CD4-positive, alpha-beta T cell treated with Interleukin-17A for 1 hour (primary cell): ENCODE data around the gene CCDC85A.

ENCODE experiments used
- DNase-seq: peaks from one replicate; pipeline ENCODE4 v3.0.0-alpha.2; 2020

CCDC85A gene

DNA sequence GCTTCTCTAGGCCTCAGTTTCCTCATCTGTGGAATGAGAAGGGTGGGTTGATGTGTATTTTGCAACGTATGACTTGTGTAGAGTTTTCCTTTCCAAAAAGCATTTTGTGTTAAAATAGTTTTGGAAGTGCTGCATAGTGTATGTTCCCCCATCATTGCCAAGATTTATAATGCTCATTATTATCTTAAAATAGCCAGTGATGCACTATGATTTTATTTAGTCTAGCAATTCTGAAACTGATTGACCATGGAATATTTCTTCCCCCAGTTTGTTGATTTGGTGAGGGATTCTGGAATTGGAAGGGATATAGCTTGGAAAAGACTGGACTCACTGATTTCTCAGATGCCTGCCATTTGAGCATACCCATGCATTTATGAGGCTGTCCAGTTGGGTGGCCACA, 130.6 kb downstream of the CCDC85A start:
- no peak for DNase-seq

DNA sequence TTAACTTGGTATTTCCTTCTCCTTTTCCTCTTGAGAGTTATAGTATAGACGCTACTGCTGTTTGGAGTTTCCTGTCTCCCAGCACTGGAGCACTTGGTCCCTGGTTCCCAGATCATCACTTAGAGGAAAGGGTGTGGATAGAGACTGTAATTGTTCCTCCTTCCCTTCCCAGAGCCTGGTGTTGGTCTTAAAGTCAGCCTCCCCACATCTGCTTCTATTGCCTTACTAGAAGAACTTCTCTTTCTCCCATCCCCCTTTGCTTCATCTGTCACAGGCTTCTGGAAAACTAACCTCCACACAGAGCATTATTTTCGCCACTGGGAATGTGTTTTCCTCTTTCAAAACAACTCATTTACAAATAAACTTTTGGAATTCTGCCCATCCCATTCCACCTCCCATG, 131.0 kb downstream of the CCDC85A start:
- DNase-seq, result no peak

DNA sequence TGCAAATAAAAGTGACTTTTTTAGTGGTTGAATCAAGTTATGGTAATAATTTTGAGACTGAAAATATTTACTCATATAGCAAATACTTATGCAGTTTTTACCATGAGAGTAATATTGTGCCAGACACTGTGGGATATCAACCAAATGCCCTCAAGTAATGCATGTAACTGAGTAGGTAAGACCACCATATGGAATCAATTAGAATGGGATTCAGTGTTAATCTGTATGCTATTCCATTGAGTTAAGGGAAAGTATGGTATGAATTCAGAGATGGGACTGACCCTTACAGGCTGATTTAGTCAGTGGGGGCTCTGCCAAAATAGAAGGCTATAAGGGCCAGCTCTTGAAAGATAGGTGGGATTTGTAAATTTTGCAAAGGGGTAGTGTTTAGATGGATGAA, 131.6 kb downstream of the CCDC85A start:
- no peak for DNase-seq

DNA sequence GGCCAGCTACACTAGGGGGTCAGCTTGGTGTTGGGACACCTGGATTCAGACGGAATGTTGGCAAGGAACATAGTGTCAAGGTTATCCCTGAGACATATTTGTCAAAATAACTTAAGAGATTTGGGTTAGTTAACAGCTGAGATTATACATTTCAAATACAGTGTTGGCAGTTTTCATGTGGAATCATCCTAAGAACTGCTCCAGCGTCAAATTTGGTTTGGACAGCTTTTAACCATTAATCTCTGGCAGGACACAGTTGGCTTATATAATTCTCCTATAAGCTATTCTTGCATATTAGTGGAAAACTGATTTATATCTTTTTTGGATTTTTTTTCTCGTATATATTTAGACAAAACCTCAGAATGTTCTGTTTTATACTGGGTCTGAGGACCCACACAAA, 132.2 kb downstream of the CCDC85A start:
- no peak for DNase-seq

DNA sequence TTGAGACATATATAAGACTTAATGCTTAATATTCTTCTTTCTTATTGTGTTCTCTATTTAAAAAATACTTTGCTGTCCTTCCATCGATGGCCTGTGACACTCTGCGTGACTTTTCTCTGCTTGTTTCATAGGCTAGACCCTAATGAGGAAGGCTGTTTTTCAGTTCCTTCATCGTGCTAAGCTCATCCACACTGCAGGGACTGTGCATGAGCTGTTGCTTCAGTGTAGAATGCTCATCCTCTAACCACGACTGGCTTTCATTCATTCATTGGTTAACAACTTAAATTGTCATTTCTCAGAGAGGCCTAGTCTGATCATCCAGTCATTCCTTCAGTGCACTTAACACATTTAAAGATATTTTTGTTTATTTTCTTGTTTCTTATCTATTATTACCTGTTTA, 134.4 kb downstream of the CCDC85A start:
- no peak for DNase-seq

DNA sequence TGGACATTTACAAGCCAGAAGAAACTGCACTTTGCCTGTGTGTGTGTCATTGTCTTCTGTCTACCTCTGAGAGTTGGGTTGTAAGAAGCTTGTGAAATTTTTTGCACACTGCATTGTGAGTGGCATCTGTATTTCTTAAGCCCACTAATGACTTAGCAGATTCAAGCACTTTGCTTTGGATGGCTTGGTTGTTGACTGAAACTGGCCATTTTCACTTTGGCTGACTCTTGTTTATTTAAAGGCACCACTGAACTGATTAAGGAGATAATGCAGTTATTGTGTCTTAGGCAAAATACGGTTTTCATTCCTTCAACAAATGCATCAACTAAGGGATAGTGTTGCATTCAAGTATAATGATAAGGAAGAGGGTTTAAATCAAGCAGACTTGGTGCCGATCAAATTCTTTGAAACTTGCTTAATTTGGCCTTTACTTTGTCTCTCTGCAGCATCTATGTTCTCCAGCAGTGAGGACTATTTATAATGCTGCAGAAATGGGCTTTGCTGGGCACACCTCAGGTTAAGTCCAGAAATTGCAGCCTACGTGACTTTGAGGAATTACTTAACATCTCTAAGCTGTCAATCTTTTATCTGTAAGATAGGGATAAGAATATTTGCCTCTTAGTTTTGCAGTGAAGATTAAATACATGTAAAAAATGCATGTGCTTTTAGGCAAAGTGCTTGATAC, 142.0 kb downstream of the CCDC85A start:
- no peak for DNase-seq

DNA sequence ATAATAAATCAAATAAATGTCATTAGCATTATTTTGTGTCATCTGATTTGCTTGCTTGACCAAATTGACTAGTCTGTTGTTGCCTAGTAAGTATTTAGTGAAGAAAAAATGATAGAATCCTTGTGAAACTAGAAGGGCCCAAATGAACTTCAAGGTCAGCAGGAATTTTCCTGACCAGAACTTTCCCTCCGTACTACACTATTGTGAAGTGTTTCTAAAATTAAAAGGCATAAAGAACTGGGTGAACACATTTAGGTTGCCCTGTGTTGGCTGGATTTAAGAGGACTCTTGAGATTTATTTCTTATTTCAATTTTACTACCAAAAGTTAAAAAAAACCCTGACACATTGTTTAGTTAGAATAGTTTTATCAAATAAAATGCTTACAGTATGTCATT, 142.6 kb downstream of the CCDC85A start:
- DNase-seq, result no peak

DNA sequence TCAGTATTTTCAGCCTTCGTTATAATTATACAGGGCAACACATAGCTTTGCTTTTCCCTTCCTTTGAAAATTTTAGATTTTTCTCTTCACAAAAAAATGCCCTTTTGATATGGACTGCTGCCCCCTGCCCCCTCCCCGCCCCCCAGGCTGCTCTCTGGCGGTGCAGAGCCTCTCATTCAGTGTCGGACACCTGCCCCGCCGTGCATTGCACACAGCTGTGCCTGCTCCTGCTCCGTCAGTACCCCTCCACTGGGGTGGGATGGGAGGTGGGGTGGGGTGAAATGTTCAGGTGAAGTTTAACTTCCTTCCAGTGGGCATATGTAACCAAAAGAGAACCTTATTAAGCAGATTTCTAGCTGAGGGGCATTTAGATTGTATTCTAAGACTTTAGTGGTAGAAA, 148.0 kb downstream of the CCDC85A start:
- DNase-seq, result no peak

DNA sequence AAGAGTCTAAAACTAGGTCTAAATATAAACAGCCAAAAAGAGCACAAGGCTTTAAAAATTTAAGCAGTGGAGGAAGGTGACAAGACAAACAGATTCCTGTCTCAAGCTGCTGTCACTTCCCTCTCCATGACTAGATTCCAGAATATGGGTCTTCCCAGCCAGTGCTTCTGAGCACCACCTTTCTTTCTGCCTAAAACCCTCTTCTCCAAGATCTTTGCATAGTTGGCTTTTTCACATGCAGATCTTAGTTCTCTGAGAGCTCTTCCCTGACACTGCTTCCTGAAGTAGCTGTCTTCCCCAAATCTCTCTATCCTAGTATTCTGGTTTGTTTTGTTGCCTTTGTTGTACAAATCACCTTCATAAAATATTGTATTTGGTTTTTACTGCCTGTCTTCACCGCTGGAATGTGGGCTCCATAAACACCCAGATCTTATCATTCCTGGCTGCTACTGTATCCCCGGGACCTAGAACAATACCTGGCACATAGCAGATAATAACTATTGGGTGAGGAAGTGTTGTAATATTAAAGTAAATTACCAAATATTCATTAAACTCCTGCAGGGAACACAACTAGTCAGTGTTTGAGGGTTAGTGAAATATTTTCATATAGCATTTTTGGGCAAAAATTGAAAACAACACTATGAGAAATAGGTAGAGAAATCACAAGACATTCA, 150.2 kb downstream of the CCDC85A start:
- no peak for DNase-seq

DNA sequence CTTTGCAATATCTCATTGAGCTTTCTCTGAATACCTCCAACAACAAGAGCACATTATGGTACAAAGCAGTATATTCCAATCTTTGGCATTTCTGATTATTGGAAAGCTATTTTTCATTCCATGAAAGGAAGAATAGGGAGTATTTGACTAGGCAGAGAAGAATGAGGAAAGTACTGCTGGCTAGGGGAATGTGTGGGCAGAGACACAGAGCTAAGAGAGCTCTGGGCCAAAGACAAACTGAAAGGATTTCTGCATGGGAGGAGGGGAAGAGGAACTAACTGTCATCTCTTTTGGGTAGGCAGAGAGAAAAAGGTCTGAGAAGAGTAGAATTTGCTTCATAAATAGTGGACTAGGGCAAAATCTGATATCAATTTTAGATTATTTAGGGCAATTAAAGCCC, 150.8 kb downstream of the CCDC85A start:
- no peak for DNase-seq

DNA sequence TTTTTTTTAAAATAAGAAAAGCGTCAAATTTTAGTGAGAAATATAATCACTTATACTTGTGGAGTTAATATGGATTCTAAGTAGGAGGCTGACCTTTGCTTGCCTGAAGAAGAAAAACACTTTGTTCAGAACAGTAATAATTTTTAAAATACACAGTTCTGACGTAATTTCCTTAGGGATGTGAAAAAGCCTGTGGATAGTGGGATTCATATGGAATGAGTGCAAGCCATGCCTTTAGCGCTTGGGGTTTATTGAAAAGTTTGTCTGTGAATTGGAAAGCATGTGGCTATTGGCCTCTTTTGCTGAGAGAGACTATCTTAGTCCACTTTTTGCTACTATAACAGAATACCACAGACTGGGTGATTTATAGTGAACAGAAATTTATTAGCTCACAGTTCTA, 151.3 kb downstream of the CCDC85A start:
- DNase-seq, result no peak

DNA sequence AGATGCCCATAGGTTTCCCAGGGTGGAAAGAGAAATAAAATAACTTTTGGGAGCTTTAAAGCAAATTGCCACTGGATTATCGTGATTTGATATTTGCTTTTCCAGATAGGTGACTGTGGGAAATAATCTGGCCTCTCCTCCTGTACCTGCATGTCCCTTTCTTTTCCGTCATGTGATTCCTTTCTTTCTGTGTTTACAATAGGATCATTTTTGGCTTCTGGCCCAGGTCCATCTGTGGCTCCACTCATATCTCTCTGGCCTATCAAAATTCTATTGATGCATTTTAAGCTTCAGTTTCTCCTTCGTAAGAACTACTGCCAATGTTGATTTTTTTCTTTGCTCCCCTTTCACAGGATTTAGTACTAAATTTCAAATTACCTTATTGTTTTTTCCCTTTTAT, 153.6 kb downstream of the CCDC85A start:
- no peak for DNase-seq

DNA sequence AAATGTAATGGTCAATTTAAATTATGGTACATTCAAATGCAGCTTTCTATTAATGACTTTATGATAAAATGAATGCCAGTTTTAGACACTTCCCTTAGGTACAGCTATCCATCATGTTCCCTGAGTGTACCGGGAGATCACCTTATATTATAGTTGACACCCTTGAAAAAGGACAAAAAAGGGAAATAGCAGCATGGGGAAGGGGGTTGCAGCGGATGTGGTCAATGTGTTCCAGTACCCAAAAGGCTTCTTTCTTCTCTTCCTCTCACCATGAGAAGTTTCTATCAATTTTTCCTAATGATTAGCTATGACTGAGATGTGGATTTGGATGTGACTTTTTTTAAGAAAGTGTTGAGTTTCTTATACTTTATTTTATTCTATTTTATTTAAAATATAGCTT, 154.4 kb downstream of the CCDC85A start:
- no peak for DNase-seq

DNA sequence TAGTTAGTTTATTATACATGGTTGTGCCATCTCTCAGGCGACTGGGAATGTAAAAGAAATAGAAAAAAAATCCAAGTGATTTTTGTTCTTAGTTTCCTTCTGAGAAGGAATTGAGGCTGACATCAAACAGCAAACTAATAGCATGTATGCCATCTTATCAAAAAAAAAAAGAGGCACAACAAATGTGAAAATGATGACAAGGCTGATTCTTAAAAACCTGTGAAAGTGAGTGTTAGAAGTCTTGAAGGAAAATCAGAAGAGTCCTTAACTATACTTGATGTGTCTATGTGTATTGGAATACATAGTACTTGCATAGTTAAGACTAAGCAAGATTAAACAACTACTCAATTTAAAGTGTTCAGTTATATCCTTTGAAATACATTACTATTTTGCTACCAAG, 161.0 kb downstream of the CCDC85A start:
- DNase-seq, result no peak

DNA sequence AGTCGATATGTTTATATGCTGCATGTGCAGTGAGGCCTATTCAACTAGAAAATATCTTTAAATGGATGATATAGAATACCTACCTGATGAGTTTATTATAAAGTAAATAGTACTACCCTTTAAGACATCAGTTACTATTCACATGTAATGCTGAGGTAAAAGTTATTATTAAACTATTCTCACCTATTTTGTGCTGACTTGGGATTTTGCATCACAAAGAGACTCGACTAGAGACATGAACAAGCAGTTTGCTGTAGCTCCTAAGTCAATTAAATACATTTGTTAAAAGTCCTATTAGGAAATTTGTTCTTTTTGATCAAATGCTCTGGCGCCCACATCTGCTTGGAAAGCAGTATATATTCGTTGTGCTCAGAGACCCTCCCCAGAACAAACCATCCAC, 164.1 kb downstream of the CCDC85A start:
- no peak for DNase-seq

DNA sequence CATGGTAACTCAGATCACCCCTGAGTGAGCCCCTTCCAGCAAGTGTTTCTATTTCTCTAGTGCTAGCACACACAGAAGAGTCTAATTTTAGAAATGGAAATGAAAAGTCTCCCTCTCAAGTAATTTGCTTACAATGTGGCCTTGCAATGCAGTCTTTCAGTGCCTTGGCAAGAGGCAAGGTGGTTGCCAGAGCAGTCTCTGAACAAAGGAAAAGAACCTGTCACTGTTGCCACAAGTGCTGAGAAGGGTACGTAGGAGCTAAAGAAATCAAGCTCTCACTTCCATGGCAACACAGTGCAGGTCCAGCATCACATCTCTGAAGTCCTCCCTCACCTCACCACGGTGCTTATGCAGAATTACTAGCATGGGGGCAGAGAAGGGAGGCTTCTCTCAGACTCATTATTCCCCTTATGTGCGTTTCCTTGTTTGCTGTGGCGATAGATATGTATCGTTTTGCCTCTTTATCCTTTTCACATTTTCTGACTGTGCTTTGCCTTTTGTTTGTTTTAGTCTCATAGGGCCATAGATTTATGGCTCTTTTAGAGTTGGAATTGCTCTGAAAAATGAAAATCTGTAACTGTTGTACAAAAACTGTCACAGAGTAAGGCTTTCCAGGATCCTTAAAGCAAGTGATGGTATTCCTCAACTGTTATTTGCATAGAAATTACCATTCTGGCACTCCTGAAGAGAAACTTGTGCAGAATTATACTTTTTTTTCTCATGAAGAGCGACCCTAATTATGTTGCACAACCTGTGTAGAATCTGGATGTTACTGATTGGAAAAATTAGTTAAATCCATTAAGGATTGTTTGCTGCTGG, 164.8 kb downstream of the CCDC85A start:
- no peak for DNase-seq

DNA sequence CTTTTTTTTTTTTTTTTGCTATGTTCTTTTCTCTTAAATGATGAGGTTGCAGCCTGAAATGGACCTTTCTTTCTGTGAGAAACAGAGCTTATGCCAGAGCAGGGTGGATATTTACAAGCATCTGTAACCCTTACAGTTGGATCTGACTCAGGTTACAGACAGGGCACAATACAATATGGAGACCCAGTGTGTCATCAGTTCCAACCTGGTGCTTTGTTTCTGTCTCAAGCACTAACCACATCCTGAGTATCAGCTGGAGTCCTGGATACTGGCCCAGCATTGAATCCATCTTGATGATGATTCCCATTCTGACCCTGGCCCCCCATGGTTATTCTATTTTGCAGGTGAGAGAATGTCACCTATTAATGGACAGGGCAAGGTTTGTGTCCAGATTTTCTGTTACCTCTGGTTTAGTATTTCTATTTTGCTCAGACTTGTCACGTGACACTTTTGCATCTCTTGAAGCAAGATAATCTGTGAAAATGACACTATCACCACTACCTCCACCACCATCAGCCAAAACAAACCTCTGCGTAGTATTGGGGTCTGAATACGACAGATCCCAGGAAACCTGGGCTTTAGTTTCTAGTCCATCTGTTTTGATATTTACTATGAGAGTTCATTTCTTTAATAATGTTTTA, 174.0 kb downstream of the CCDC85A start:
- no peak for DNase-seq

DNA sequence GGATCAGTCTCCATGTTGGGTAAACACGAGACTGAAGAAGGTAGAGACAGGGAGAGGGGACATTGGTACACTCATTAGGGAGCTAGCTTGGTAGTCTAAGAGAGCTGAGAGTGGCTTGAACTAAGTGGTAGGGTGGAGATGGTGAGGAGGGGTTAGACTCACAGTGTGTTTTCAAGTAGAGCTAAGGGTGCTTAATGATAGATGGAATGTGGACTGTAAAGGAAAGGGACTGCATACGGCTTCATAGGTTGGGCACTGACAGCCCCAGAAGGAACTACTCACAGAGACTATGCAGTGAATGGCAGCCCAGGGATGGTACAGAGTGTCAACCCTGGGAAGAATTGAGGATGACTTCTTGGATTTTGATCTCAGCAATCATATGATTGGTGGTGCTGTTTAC, 178.1 kb downstream of the CCDC85A start:
- DNase-seq, result no peak

DNA sequence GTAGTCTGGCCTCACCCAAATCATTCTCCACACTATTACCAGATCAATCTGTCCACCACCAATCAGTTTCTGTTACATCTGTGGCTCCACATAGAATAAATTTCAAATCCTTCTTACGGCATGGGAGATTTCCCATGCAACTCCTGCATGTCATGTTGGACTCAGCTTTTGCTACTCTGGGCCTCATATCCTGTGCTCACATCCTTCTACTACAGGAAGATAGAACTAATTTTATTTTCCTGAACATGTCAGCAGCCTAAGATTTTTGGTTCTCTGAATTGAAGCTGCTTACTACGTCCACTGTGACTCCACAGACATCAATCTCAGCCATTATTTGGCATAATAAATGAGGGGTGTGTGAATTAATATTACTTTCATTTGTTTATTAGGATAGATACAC, 181.1 kb downstream of the CCDC85A start:
- DNase-seq, result no peak

DNA sequence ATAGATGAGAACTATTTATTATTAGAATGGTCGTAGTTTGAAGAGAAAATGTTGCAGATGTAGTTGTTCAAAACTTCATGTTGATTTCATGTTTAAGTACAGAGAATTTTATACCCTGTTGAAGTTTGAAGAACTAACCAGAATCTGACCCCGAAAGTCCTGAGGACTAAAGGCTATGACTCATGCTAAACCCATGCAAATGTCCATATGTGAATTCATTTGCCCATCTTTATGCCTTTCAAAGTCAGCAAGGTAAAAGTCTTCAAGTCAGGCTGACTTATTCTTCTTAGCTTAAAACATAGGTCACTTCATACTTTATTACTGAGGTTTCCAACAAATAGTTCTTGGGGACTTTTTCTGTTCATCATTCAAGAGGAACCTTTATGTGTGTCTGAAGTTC, 185.5 kb downstream of the CCDC85A start:
- DNase-seq, result no peak

DNA sequence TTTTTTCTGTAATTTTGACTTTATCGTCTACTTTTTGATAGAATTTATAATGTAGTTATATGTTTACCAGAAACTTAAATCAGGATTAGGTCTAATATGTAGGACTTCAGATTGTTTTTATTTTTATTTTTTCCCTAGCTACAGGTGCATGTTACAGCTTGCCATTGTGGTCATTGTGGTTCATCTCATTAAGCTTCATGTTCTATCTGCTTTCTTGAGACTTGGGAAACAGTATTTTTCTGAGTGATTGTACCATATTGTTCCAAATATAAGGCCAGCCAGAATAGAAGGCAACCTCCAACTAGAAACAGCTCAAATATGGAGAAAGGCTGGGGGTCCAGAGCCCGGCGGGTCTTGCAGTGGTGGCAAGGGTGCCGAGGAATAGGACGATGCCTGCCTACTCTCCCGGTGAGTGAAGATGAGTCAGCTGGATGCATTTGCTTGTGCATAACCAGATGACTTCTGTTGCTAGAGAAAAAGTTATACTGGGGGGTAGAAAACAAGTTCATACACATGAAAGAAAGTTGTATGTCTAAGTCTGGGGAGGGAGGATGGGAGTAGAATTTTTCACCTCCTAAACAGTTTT, 188.4 kb downstream of the CCDC85A start:
- no peak for DNase-seq

DNA sequence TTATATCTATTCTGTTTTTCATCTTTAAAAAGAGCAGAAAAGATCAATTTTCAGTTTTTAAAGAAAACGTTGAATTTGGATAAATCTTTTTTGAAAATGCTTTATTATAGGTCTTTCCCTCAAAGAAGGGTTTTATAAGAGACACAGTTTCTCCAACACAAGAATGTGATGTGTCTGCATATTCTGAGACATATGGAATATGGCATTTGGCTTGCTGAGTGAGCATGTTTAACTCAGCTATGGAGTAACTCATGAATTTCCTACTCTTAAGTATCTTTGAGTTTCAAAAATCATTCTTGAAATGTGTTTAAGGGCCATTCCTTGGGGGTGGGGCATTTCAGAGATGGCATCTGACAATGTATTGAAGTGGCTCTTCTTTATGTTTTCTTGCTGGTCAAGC, 191.5 kb downstream of the CCDC85A start:
- no peak for DNase-seq
